GM12872 (cell line): ENCODE results near the gene SEMG1.

Source experiments
- TF ChIP-seq, protein P1 (sequence below): IDR thresholded peaks from 3 replicates; pipeline ENCODE4 v1.5.1; 2011; ENCODE audit warnings: low read depth, mild to moderate bottlenecking, low read length, moderate library complexity; ENCODE audit not compliant: insufficient read depth

Gene SEMG1, protein sequence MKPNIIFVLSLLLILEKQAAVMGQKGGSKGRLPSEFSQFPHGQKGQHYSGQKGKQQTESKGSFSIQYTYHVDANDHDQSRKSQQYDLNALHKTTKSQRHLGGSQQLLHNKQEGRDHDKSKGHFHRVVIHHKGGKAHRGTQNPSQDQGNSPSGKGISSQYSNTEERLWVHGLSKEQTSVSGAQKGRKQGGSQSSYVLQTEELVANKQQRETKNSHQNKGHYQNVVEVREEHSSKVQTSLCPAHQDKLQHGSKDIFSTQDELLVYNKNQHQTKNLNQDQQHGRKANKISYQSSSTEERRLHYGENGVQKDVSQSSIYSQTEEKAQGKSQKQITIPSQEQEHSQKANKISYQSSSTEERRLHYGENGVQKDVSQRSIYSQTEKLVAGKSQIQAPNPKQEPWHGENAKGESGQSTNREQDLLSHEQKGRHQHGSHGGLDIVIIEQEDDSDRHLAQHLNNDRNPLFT

DNA sequence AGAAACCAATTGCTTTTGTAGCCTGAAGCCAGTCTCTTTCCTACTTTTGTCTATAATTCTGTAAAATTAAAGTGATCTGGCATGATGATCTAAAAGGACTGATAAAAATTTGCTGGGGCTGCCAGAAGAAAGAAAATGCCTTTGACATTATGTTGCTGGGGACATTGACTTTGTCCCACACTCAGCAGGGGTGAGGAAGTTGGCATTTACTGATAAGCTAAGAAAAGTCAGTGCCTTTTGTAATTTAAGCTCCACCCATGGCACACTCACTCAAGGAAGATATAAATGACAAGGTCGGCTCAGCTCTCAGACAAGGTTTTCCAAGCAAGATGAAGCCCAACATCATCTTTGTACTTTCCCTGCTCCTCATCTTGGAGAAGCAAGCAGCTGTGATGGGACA lies at the start of gene SEMG1:
Gene SEMG1 (plus strand): TSS at position 309 of the 400 bp plus-strand sequence. CDS start 21 bp downstream, at position 330.
- TF ChIP-seq, protein P1, sequence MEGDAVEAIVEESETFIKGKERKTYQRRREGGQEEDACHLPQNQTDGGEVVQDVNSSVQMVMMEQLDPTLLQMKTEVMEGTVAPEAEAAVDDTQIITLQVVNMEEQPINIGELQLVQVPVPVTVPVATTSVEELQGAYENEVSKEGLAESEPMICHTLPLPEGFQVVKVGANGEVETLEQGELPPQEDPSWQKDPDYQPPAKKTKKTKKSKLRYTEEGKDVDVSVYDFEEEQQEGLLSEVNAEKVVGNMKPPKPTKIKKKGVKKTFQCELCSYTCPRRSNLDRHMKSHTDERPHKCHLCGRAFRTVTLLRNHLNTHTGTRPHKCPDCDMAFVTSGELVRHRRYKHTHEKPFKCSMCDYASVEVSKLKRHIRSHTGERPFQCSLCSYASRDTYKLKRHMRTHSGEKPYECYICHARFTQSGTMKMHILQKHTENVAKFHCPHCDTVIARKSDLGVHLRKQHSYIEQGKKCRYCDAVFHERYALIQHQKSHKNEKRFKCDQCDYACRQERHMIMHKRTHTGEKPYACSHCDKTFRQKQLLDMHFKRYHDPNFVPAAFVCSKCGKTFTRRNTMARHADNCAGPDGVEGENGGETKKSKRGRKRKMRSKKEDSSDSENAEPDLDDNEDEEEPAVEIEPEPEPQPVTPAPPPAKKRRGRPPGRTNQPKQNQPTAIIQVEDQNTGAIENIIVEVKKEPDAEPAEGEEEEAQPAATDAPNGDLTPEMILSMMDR, result no peak

DNA sequence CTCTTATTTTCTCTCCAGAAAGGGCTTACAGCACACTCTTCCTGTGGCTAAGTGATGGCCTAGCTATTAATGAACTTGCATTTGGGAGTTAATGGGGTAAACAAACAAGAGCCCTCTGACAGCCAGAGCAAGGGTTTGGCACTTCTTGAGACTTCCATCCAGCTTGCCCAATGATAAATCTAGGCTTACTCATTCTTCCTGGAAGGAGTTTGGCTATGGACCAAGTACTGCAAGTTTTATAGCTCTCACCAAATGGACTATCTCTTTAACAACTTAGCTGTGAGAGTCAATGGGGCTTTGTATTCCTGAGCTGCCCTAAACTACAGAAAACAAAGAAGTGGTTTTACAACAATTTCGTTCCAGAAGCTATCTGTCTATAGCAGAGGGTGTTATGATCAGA lies 48.9 kb upstream of the SEMG1 start:
- TF ChIP-seq, protein P1, result no peak

DNA sequence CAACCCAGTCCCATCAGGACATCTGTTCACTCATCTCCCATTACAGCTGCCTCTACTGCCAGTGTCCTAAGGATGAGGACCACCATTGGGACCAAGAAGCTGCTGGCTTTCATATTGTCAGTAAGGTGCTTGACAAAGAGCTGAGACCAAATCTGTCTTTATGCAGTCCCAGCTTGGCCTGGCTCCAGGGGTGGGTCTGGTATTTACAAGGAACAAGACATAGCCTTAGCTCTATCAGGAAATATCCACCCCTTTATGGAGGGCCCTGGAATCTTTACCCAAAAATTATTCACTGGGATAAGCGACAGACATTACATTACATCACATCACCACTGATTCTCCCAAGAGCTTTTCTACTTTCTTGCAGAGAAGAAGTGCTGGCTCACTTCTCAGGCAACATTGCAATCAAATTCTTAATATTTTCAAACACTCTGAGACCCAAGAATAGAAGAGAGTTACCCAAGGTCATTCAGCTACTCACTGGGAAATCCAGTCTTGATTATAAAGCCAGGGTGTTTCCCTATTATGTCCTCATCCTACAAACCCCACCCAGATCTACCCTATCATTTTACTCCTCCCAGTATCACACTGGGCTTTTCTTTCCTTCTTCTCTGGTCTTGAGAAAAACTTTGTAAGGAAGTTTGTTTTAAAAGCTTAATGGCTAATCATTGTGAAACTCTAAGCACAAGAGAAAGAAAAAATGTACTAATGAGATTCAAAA lies 43.6 kb upstream of the SEMG1 start:
- TF ChIP-seq, protein P1, result no peak

DNA sequence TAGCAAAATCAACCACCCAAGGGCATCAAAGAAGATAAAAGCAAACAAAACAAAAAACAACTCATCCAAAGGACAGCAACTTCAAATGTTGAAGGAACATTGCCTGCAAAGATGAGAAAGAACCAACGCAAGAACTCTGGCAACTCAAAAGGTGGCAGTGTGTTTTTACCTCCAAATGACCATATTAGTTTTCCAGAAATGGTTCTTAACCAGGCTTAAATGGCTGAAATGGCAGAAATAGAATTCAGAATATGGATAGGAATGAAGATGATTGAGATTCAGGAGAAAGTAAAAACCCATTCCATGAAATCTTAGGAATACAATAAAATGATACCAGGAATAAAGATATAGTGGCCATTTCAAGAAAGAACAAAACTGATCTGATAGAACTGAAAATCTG lies 41.9 kb upstream of the SEMG1 start:
- TF ChIP-seq, protein P1, result no peak

DNA sequence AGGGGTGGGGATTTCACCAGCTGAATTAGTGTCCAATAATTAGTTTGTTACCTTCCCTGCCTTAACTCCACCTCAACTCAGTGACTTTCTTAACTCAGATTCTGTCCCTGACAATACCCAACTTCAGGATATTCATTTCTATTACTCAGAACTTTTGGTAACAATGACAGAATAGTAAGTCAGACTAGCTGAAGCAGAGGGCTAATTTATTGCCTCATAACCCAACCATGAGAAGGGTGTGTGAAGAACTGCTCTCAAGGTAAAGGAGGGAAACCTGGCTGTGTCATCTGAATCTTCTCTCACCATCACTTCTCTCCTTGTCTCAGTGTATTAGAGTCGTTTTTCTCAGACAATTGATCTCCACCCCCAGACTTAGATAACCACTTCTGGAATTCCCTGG lies 33.3 kb upstream of the SEMG1 start:
- TF ChIP-seq, protein P1, result no peak

DNA sequence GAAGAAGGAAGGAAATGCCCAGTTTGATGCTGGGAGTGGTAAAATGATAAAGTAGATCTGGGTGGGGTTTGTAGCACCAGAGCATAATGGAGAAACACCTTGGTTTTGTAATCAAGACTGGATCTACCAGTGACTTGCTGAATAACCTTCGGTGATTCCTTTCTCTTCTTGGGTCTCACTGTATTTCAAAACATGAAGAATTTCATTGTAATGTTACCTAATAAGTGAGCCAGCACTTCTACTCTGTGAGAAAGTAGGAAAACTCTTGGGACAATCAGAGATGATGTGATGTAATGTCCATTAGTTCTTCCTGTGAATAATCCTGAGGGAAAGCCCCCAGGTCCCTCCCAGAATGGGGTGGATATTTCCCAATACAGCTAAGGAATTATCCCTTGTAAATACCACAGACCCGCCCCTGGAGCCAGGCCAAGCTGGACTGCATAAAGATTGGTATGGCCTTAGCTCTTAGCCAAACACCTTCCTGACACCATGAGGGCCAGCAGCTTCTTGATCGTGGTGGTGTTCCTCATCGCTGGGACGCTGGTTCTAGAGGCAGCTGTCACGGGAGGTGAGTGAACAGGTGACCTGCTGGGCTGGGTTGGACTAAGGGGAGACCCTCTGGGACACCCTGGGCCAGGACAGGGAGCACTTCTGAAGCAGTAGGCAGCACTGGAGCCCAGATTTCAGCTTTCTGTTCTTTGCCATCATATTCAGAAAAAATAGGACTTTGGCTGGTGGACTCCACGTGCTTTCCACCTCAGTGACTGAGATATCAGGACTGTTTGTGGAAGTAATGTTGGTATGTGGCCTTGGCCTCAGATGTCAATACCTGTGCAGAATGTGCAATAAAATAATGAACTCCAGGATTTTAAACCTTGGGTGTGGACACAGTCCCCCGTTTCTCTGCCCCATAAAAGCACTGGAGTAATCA lies 32.1 kb upstream of the SEMG1 start, which contains the start of gene PI3:
Gene PI3 (plus strand): TSS at position 469 of the 931 bp plus-strand sequence. CDS start 21 bp downstream, at position 490.
- TF ChIP-seq, protein P1, result no peak
